ENCODE measurements around the gene CELSR2. TPM values are rescaled to one million over a fixed set of nuclear protein-coding genes. Genes with fewer than 3 reads are reported as not detected.

Gene CELSR2
- total RNA-seq, 1 experiment from 2014 or later: 17.1 TPM

DNA sequence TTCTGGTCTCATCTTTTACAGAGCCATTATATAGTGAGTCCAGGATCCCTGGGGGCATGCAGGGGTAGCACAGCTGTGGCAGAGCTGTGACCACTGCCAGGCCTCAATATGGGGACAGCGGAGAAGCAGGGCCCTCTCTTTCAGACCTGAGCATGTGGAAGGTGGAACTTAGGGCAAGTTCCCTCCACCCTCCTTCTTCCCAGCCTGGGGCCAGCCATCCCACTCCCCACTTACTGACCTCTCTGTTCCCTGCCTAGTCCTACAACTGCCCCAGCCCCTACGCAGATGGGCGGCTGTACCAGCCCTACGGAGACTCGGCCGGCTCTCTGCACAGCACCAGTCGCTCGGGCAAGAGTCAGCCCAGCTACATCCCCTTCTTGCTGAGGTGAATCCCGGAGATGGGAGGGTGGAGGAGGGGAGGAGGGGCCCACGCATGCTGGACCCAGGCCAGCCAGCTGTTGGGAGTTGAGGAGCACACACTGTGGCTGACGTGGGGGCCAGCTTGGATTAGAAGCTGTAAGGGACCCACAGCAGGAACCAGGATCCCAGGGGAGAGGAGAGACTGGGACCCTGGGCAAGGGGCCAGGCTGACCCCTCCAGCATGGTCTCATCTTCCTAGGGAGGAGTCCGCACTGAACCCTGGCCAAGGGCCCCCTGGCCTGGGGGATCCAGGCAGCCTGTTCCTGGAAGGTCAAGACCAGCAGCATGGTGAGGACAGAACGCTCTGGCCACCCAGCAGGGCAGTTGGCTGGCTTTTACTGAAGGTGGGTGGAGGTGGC is 22.9 kb downstream of the CELSR2 start (continued):
- TF ChIP-seq TCF7L2 (IDR thresholded peaks at IDR 0.05; ENCODE audit: borderline replicate concordance, extremely low read depth, insufficient read depth, insufficient read length) (no peak), RAD21 (IDR thresholded peaks at IDR 0.05; ENCODE audit: low read depth) (no peak), POLR2AphosphoS5 (IDR thresholded peaks at IDR 0.05; ENCODE audit: low read depth, low read length) (no peak), CEBPB (IDR thresholded peaks at IDR 0.05; ENCODE audit: low read depth) (no peak), ELF1 (IDR thresholded peaks at IDR 0.05; ENCODE audit: borderline replicate concordance, low read depth) (no peak), POLR2A (IDR thresholded peaks at IDR 0.05; ENCODE audit: borderline replicate concordance, extremely low read depth, insufficient read depth, insufficient read length) (no peak), JUND (IDR thresholded peaks at IDR 0.05) (no peak), SIN3A (IDR thresholded peaks at IDR 0.05; ENCODE audit: low read depth) (no peak), ZNF274 (IDR thresholded peaks at IDR 0.05; ENCODE audit: low read depth, low read length) (no peak)
- TF ChIP-seq, protein P1, sequence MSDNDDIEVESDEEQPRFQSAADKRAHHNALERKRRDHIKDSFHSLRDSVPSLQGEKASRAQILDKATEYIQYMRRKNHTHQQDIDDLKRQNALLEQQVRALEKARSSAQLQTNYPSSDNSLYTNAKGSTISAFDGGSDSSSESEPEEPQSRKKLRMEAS (IDR thresholded peaks at IDR 0.05): no peak
- TF ChIP-seq, protein P2, sequence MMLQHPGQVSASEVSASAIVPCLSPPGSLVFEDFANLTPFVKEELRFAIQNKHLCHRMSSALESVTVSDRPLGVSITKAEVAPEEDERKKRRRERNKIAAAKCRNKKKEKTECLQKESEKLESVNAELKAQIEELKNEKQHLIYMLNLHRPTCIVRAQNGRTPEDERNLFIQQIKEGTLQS (IDR thresholded peaks at IDR 0.05): no peak

DNA sequence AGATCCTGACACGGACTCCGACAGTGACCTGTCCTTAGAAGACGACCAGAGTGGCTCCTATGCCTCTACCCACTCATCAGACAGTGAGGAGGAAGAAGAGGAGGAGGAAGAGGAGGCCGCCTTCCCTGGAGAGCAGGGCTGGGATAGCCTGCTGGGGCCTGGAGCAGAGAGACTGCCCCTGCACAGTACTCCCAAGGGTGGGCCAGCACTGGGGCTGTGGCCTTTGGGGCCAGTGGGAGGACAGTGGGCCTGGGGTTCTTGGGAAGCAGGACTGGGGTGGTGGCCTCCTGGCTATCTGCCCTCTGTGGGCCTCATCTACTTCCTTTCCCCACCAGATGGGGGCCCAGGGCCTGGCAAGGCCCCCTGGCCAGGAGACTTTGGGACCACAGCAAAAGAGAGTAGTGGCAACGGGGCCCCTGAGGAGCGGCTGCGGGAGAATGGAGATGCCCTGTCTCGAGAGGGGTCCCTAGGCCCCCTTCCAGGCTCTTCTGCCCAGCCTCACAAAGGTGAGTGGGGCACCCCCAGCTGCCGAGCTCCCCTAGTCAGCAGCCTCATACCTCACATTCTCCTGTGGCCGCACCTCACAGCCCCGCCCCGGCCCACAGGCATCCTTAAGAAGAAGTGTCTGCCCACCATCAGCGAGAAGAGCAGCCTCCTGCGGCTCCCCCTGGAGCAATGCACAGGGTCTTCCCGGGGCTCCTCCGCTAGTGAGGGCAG is 23.6 kb downstream of the CELSR2 start:
- peak; percentile 30; the same call in 1 of the 2 replicates for ATAC-seq
- peaks cover 35 to 47% of the 10 kb centered on the region in 2 experiments for H3K4me1 ChIP-seq (ENCODE audit: control insufficient read depth in 1 of 2, insufficient read depth in 2 of 2, low read length in 2 of 2)
- RAD21 ChIA-PET (ENCODE audit: low non-redundant PET in 1 of 2, low total read pairs in 2 of 2, uncharacterized antibody in 2 of 2, unreplicated experiment in 2 of 2): no interaction called here
- intact Hi-C loops (cut with micrococcal nuclease): no loop called here
- no peaks in the 10 kb centered on the region for H3K9me2 ChIP-seq (ENCODE audit: insufficient read depth)
- no peak for TF ChIP-seq SRF (IDR thresholded peaks at IDR 0.05; ENCODE audit: low read depth)
- no peak for TF ChIP-seq SP1 (IDR thresholded peaks at IDR 0.05; ENCODE audit: low read depth)
- no peak for TF ChIP-seq POLR2AphosphoS5 (IDR thresholded peaks at IDR 0.05; ENCODE audit: low read depth, low read length)
- TF ChIP-seq, protein P3, sequence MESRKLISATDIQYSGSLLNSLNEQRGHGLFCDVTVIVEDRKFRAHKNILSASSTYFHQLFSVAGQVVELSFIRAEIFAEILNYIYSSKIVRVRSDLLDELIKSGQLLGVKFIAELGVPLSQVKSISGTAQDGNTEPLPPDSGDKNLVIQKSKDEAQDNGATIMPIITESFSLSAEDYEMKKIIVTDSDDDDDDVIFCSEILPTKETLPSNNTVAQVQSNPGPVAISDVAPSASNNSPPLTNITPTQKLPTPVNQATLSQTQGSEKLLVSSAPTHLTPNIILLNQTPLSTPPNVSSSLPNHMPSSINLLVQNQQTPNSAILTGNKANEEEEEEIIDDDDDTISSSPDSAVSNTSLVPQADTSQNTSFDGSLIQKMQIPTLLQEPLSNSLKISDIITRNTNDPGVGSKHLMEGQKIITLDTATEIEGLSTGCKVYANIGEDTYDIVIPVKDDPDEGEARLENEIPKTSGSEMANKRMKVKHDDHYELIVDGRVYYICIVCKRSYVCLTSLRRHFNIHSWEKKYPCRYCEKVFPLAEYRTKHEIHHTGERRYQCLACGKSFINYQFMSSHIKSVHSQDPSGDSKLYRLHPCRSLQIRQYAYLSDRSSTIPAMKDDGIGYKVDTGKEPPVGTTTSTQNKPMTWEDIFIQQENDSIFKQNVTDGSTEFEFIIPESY (IDR thresholded peaks at IDR 0.05; ENCODE audit: extremely low read depth, insufficient replicate concordance, low read length): no peak
- no peak for TF ChIP-seq TCF7L2 (IDR thresholded peaks at IDR 0.05; ENCODE audit: borderline replicate concordance, extremely low read depth, insufficient read depth, insufficient read length)
- TF ChIP-seq SIN3A (IDR thresholded peaks at IDR 0.05; ENCODE audit: low read depth): no peak
- TF ChIP-seq ZFX (IDR thresholded peaks at IDR 0.05): no peak
- TF ChIP-seq, protein P4, sequence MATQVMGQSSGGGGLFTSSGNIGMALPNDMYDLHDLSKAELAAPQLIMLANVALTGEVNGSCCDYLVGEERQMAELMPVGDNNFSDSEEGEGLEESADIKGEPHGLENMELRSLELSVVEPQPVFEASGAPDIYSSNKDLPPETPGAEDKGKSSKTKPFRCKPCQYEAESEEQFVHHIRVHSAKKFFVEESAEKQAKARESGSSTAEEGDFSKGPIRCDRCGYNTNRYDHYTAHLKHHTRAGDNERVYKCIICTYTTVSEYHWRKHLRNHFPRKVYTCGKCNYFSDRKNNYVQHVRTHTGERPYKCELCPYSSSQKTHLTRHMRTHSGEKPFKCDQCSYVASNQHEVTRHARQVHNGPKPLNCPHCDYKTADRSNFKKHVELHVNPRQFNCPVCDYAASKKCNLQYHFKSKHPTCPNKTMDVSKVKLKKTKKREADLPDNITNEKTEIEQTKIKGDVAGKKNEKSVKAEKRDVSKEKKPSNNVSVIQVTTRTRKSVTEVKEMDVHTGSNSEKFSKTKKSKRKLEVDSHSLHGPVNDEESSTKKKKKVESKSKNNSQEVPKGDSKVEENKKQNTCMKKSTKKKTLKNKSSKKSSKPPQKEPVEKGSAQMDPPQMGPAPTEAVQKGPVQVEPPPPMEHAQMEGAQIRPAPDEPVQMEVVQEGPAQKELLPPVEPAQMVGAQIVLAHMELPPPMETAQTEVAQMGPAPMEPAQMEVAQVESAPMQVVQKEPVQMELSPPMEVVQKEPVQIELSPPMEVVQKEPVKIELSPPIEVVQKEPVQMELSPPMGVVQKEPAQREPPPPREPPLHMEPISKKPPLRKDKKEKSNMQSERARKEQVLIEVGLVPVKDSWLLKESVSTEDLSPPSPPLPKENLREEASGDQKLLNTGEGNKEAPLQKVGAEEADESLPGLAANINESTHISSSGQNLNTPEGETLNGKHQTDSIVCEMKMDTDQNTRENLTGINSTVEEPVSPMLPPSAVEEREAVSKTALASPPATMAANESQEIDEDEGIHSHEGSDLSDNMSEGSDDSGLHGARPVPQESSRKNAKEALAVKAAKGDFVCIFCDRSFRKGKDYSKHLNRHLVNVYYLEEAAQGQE (IDR thresholded peaks at IDR 0.05; ENCODE audit: low read depth): no peak
- no peak for TF ChIP-seq ZNF274 (IDR thresholded peaks at IDR 0.05; ENCODE audit: low read depth, low read length)
- no peaks in the 10 kb centered on the region for H3K9me3 ChIP-seq (ENCODE audit: control insufficient read depth in 1 of 2, insufficient read depth in 1 of 2, low read depth in 1 of 2, low read length in 2 of 2)
- no TSS peak for BruUV-seq (replicated peaks)
- H3K79me2 ChIP-seq (ENCODE audit: insufficient read depth, low read length): no peaks in the 10 kb centered on the region
- H3K27ac ChIP-seq (ENCODE audit: low read depth, low read length): no peak overlapping the region
- no peak overlapping the region; the same call in 1 of the 2 replicates for H3K9ac ChIP-seq (ENCODE audit: low read length)
- no peaks in the 10 kb centered on the region for H4K20me1 ChIP-seq (ENCODE audit: insufficient read depth)
- H2AFZ ChIP-seq (ENCODE audit: low read depth, low read length, poor library complexity, severe bottlenecking): no peak overlapping the region
- no peak for DNase-seq (ENCODE audit: low read depth, low spot score)
- POLR2A ChIA-PET: no interaction called here
- CTCF ChIA-PET: no interaction called here
- H3K4me3 ChIP-seq (replicated peaks in 1 of 2; ENCODE audit: low read depth in 1 of 2, low read length in 2 of 2): no peak overlapping the region
- no peaks in the 10 kb centered on the region for H3K27me3 ChIP-seq (ENCODE audit: insufficient read depth, low read length)
- H3K36me3 ChIP-seq (ENCODE audit: control insufficient read depth in 1 of 2, insufficient read depth in 2 of 2, low read length in 2 of 2): peaks cover 0 to 2% of the 10 kb centered on the region in 2 experiments; a peak in 1 of 4 replicates
- H3K4me2 ChIP-seq (ENCODE audit: low read length): peak overlapping the region; percentile 48
